ENCODE results near the gene CSTB.

The CSTB gene

GRCh38 chr21:43801006-43801783, 25.1 kb upstream of the CSTB start:
- Histone ChIP-seq H3F3A (ENCODE audit: low read depth) (no peaks in the 10 kb centered on the region), H3K27me3 (ENCODE audit: insufficient read depth, low read length, poor library complexity, severe bottlenecking) (no peaks in the 10 kb centered on the region), H3K9me3 (ENCODE audit: insufficient read depth, low read depth, low read length) (no peaks in the 10 kb centered on the region), H3K4me2 (ENCODE audit: low read depth, low read length, poor library complexity, severe bottlenecking) (no peak overlapping the region), H4K20me1 (ENCODE audit: insufficient read depth, low read length, poor library complexity, severe bottlenecking) (no peaks in the 10 kb centered on the region), H3K4me1 (ENCODE audit: insufficient read depth, low read length, poor library complexity, severe bottlenecking) (no peaks in the 10 kb centered on the region), H3K79me2 (ENCODE audit: insufficient read depth, low read length) (no peaks in the 10 kb centered on the region), H3K9ac (ENCODE audit: low read depth, low read length, poor library complexity, severe bottlenecking) (no peak overlapping the region), H2AFZ (ENCODE audit: low read length) (no peak overlapping the region), H3K9me2 (replicated peaks; ENCODE audit: low read depth, low read length) (no peaks in the 10 kb centered on the region), H3K4me3 (ENCODE audit: low read length, poor library complexity, severe bottlenecking) (no peak overlapping the region), H3K36me3 (ENCODE audit: insufficient read depth, low read length) (peaks cover 77% of the 10 kb centered on the region; the same call in 1 of the 2 replicates)
- no peak for TF ChIP-seq EZH2phosphoT487 (IDR thresholded peaks at IDR 0.05; ENCODE audit: borderline replicate concordance)
- TF ChIP-seq, protein P1, sequence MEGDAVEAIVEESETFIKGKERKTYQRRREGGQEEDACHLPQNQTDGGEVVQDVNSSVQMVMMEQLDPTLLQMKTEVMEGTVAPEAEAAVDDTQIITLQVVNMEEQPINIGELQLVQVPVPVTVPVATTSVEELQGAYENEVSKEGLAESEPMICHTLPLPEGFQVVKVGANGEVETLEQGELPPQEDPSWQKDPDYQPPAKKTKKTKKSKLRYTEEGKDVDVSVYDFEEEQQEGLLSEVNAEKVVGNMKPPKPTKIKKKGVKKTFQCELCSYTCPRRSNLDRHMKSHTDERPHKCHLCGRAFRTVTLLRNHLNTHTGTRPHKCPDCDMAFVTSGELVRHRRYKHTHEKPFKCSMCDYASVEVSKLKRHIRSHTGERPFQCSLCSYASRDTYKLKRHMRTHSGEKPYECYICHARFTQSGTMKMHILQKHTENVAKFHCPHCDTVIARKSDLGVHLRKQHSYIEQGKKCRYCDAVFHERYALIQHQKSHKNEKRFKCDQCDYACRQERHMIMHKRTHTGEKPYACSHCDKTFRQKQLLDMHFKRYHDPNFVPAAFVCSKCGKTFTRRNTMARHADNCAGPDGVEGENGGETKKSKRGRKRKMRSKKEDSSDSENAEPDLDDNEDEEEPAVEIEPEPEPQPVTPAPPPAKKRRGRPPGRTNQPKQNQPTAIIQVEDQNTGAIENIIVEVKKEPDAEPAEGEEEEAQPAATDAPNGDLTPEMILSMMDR (conservative IDR thresholded peaks at IDR 0.05; ENCODE audit: low read length) = no peak

GRCh38 chr21:43800566-43800965, 24.5 kb upstream of the CSTB start:
- H2AFZ ChIP-seq (ENCODE audit: low read length) = no peak overlapping the region
- no peak overlapping the region for H3K4me2 ChIP-seq (ENCODE audit: low read depth, low read length, poor library complexity, severe bottlenecking)
- no peaks in the 10 kb centered on the region for H4K20me1 ChIP-seq (ENCODE audit: insufficient read depth, low read length, poor library complexity, severe bottlenecking)
- H3K4me3 ChIP-seq (ENCODE audit: low read length, poor library complexity, severe bottlenecking) = no peak overlapping the region
- H3F3A ChIP-seq (ENCODE audit: low read depth) = no peaks in the 10 kb centered on the region
- peaks cover 82% of the 10 kb centered on the region; the same call in 1 of the 2 replicates for H3K36me3 ChIP-seq (ENCODE audit: insufficient read depth, low read length)
- no peak for TF ChIP-seq EZH2phosphoT487 (IDR thresholded peaks at IDR 0.05; ENCODE audit: borderline replicate concordance)
- TF ChIP-seq, protein P1 (conservative IDR thresholded peaks at IDR 0.05; ENCODE audit: low read length) = no peak
- H3K9me2 ChIP-seq (replicated peaks; ENCODE audit: low read depth, low read length) = no peaks in the 10 kb centered on the region
- no peak overlapping the region for H3K9ac ChIP-seq (ENCODE audit: low read depth, low read length, poor library complexity, severe bottlenecking)
- H3K79me2 ChIP-seq (ENCODE audit: insufficient read depth, low read length) = no peaks in the 10 kb centered on the region; the same call in 1 of the 2 replicates
- no peaks in the 10 kb centered on the region for H3K9me3 ChIP-seq (ENCODE audit: insufficient read depth, low read depth, low read length)
- no peaks in the 10 kb centered on the region for H3K4me1 ChIP-seq (ENCODE audit: insufficient read depth, low read length, poor library complexity, severe bottlenecking)
- no peaks in the 10 kb centered on the region for H3K27me3 ChIP-seq (ENCODE audit: insufficient read depth, low read length, poor library complexity, severe bottlenecking)

DNA sequence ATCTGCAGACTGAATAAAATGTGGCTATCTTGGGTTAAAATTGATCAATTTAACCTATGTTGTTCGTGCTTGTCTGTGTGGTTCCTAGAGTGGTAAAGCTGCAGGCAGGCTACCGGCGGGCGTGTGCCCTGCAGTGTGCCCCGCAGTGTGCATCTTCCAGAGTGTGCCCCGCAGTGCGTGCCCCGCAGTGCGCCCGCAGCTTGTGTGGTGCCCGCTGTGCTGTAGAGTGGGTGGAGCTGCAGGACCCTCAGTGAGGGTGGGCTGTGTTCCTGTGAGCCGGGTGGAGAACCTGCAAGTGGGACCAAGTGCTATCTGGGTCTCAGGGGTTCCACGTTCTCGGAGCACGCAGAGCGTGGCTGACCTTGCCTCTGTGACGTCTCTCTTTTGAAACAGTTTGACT, 24.0 kb upstream of the CSTB start:
- Histone ChIP-seq H3K4me3 (ENCODE audit: low read length, poor library complexity, severe bottlenecking) (no peak overlapping the region), H3F3A (ENCODE audit: low read depth) (no peaks in the 10 kb centered on the region), H3K36me3 (ENCODE audit: insufficient read depth, low read length) (peaks cover 87% of the 10 kb centered on the region; the same call in 1 of the 2 replicates), H2AFZ (ENCODE audit: low read length) (no peak overlapping the region), H4K20me1 (ENCODE audit: insufficient read depth, low read length, poor library complexity, severe bottlenecking) (no peaks in the 10 kb centered on the region), H3K4me2 (ENCODE audit: low read depth, low read length, poor library complexity, severe bottlenecking) (no peak overlapping the region), H3K27me3 (ENCODE audit: insufficient read depth, low read length, poor library complexity, severe bottlenecking) (no peaks in the 10 kb centered on the region), H3K9me3 (ENCODE audit: insufficient read depth, low read depth, low read length) (no peaks in the 10 kb centered on the region), H3K79me2 (ENCODE audit: insufficient read depth, low read length) (peaks cover under 1% of the 10 kb centered on the region; the same call in 1 of the 2 replicates), H3K4me1 (ENCODE audit: insufficient read depth, low read length, poor library complexity, severe bottlenecking) (no peaks in the 10 kb centered on the region), H3K9me2 (replicated peaks; ENCODE audit: low read depth, low read length) (no peaks in the 10 kb centered on the region), H3K9ac (ENCODE audit: low read depth, low read length, poor library complexity, severe bottlenecking) (no peak overlapping the region)
- TF ChIP-seq EZH2phosphoT487 (IDR thresholded peaks at IDR 0.05; ENCODE audit: borderline replicate concordance) = no peak
- TF ChIP-seq, protein P1 (conservative IDR thresholded peaks at IDR 0.05; ENCODE audit: low read length) = no peak

Measured in Loucy (cell line).